OCI-LY3 (cell line): ENCODE measurements around the gene CRYBG1.

Experiments
- H2AFZ ChIP-seq: fragments of 200-600, 300-600 bp; shearing (Covaris generic); 2 replicates; pipeline ENCODE4 v1.6.0; 2014; ENCODE audit warnings: antibody characterized with exemption, low read depth, low read length
- H3K27ac ChIP-seq: fragments of 200-600, 300-600 bp; sonication (generic); 2 replicates; pipeline ENCODE4 v1.5.1; 2014; ENCODE audit warnings: mild to moderate bottlenecking, low read length, moderate library complexity, mixed read lengths
- H3K27me3 ChIP-seq: fragments of 200-600, 300-600 bp; sonication (generic); 2 replicates; pipeline ENCODE4 v1.6.1; 2014; ENCODE audit warnings: low read depth, low read length, mixed read lengths
- H3K36me3 ChIP-seq: fragments of 200-600, 300-600 bp; sonication (generic); replicated peaks from 2 replicates; pipeline ENCODE3; 2014; ENCODE audit warnings: low read depth, low read length, mixed read lengths
- H3K4me1 ChIP-seq: fragments of 300-600, 200-600 bp; sonication (generic); 2 replicates; pipeline ENCODE4 v1.6.1; 2014; ENCODE audit warnings: low read length, mixed read lengths
- H3K4me2 ChIP-seq: fragments of 200-600, 300-600 bp; sonication (generic); 2 replicates; pipeline ENCODE4 v1.6.1; 2014; ENCODE audit warnings: low read length, mixed read lengths
- H3K4me3 ChIP-seq: fragments of 300-600, 200-600 bp; sonication (generic); 2 replicates; pipeline ENCODE4 v1.5.1; 2014; ENCODE audit warnings: antibody characterized with exemption, mild to moderate bottlenecking, low read length, moderate library complexity
- H3K79me2 ChIP-seq: fragments of 300-600, 200-600 bp; shearing (Covaris generic); 2 replicates; pipeline ENCODE4 v1.6.1; 2014; ENCODE audit warnings: mild to moderate bottlenecking, low read length, mixed read lengths
- H3K9ac ChIP-seq: fragments of 300-600, 200-600 bp; shearing (Covaris generic); 2 replicates; pipeline ENCODE4 v1.6.0; 2014; ENCODE audit warnings: mild to moderate bottlenecking, low read length, moderate library complexity
- H3K9me3 ChIP-seq: fragments of 200-600, 300-600 bp; shearing (Covaris generic); 2 replicates; pipeline ENCODE4 v1.6.1; 2014; ENCODE audit warnings: low read length, mixed read lengths; ENCODE audit not compliant: insufficient read depth
- H4K20me1 ChIP-seq: fragments of 200-600, 300-600 bp; sonication (generic); 2 replicates; pipeline ENCODE4 v1.6.1; 2016; ENCODE audit warnings: low read length, mixed read lengths; ENCODE audit not compliant: insufficient read depth
- EZH2phosphoT487 ChIP-seq: fragments of 200-600 bp; shearing (Covaris generic); IDR thresholded peaks from 2 replicates; pipeline ENCODE4 v1.6.1; 2018; ENCODE audit warnings: antibody characterized with exemption, mixed run types, low read depth
- TF ChIP-seq, protein P1 (sequence below): fragments of 200-600, 300-600 bp; sonication (generic); IDR thresholded peaks from 2 replicates; pipeline ENCODE4 v1.5.1; 2014; ENCODE audit warnings: antibody characterized with exemption, low read length, low read depth

The CRYBG1 gene

DNA sequence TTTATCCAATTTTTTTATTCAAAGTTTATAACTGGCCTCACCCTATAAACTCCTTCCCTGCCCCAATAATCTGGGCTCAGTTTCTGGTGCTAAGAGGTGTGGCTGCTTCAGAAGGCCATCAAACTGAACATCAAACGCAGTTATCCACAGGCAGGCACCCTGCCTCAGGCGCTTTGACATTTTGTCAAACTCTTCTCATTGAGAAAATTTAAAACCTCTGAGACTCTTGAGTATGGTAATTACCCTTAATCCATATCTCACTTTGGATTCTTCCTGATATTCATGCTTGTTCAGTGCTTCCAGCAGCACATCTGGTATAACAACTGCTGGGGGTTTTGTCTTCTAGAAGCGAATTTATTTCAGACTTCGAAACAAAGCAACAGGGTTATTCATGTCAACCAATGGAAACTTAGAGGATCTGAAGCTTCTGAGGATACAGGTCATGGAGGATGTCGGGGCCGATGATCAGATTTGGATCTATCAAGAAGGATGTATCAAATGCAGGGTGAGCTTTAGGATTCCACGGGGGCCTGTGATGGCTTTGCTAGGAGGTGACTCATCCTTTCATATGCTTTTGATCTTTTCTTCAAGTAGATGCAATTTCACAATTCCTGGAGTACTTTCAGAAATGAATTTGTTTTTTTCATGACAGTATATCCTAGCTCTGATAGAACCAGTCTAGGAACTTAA lies 200.6 kb downstream of the CRYBG1 start:
- Histone ChIP-seq H4K20me1 (no peaks in the 10 kb centered on the region), H3K27me3 (no peaks in the 10 kb centered on the region), H3K9ac (no peak overlapping the region), H3K4me2 (no peak overlapping the region), H3K27ac (no peak overlapping the region), H3K79me2 (no peaks in the 10 kb centered on the region), H2AFZ (no peak overlapping the region), H3K9me3 (no peaks in the 10 kb centered on the region), H3K4me1 (no peaks in the 10 kb centered on the region), H3K4me3 (no peak overlapping the region), H3K36me3 (peaks cover 50% of the 10 kb centered on the region)
- TF ChIP-seq EZH2phosphoT487 = no peak
- TF ChIP-seq, protein P1, sequence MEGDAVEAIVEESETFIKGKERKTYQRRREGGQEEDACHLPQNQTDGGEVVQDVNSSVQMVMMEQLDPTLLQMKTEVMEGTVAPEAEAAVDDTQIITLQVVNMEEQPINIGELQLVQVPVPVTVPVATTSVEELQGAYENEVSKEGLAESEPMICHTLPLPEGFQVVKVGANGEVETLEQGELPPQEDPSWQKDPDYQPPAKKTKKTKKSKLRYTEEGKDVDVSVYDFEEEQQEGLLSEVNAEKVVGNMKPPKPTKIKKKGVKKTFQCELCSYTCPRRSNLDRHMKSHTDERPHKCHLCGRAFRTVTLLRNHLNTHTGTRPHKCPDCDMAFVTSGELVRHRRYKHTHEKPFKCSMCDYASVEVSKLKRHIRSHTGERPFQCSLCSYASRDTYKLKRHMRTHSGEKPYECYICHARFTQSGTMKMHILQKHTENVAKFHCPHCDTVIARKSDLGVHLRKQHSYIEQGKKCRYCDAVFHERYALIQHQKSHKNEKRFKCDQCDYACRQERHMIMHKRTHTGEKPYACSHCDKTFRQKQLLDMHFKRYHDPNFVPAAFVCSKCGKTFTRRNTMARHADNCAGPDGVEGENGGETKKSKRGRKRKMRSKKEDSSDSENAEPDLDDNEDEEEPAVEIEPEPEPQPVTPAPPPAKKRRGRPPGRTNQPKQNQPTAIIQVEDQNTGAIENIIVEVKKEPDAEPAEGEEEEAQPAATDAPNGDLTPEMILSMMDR = no peak

GRCh38 chr6:106561686-106562405 lies 201.3 kb downstream of the CRYBG1 start:
- no peaks in the 10 kb centered on the region for H3K27me3 ChIP-seq
- H2AFZ ChIP-seq = no peak overlapping the region
- H3K79me2 ChIP-seq = no peaks in the 10 kb centered on the region
- H3K27ac ChIP-seq = no peak overlapping the region
- H3K9ac ChIP-seq = no peak overlapping the region
- no peaks in the 10 kb centered on the region for H4K20me1 ChIP-seq
- H3K4me2 ChIP-seq = no peak overlapping the region
- peaks cover 50% of the 10 kb centered on the region for H3K36me3 ChIP-seq
- TF ChIP-seq EZH2phosphoT487 = no peak
- TF ChIP-seq, protein P1 = no peak
- no peak overlapping the region for H3K4me3 ChIP-seq
- no peaks in the 10 kb centered on the region for H3K9me3 ChIP-seq
- no peaks in the 10 kb centered on the region for H3K4me1 ChIP-seq

DNA sequence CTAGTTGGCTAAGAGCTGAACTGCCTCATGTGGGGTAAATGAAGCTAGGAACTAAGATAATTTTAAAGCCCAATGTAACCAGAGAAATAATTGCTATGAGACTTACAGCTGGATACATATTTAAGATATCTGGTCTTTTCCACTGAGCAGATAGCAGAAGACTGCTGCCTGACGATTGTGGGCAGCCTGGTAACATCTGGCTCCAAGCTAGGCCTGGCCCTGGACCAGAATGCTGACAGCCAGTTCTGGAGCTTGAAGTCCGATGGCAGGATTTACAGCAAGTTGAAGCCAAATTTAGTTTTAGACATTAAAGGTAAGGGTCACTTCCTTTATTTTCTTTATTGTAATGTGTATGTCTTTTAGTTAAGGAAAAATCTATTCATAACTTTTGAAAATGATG lies 203.1 kb downstream of the CRYBG1 start:
- H3K4me2 ChIP-seq = no peak overlapping the region
- H3K79me2 ChIP-seq = no peaks in the 10 kb centered on the region
- no peak overlapping the region for H3K4me3 ChIP-seq
- H3K9ac ChIP-seq = no peak overlapping the region
- no peaks in the 10 kb centered on the region for H4K20me1 ChIP-seq
- TF ChIP-seq EZH2phosphoT487 = no peak
- TF ChIP-seq, protein P1 = no peak
- H3K27ac ChIP-seq = no peak overlapping the region
- no peaks in the 10 kb centered on the region for H3K27me3 ChIP-seq
- H3K36me3 ChIP-seq = peaks cover 51% of the 10 kb centered on the region
- no peaks in the 10 kb centered on the region for H3K4me1 ChIP-seq
- H3K9me3 ChIP-seq = no peaks in the 10 kb centered on the region
- no peak overlapping the region for H2AFZ ChIP-seq

- H3K9me3 ChIP-seq = no peaks in the 10 kb centered on the region
- no peaks in the 10 kb centered on the region for H3K79me2 ChIP-seq
- no peak for TF ChIP-seq EZH2phosphoT487
- TF ChIP-seq, protein P1 = no peak
- peaks cover 50% of the 10 kb centered on the region for H3K36me3 ChIP-seq
- no peak overlapping the region for H3K27ac ChIP-seq
- H2AFZ ChIP-seq = no peak overlapping the region
- H3K4me1 ChIP-seq = no peaks in the 10 kb centered on the region
- no peak overlapping the region for H3K9ac ChIP-seq
- H3K4me3 ChIP-seq = no peak overlapping the region
- no peak overlapping the region for H3K4me2 ChIP-seq
- no peaks in the 10 kb centered on the region for H3K27me3 ChIP-seq
- no peaks in the 10 kb centered on the region for H4K20me1 ChIP-seq
Measured at GRCh38 chr6:106564476-106564875, 204.0 kb downstream of the CRYBG1 start.
